Stimulated activated CD4-positive, alpha-beta T cell treated with anti-CD3 and anti-CD28 coated beads, TNF-alpha, amount 100 ng/mL, for 1 hour (primary cell): ENCODE data around the gene PUS1.

ENCODE experiments used
- DNase-seq, 3 donors: peaks; one replicate each; pipeline ENCODE4 v3.0.0-alpha.2; 2020; ENCODE audit warnings: low read depth in 3 of 3, low spot score in 1 of 3

Gene PUS1

DNA sequence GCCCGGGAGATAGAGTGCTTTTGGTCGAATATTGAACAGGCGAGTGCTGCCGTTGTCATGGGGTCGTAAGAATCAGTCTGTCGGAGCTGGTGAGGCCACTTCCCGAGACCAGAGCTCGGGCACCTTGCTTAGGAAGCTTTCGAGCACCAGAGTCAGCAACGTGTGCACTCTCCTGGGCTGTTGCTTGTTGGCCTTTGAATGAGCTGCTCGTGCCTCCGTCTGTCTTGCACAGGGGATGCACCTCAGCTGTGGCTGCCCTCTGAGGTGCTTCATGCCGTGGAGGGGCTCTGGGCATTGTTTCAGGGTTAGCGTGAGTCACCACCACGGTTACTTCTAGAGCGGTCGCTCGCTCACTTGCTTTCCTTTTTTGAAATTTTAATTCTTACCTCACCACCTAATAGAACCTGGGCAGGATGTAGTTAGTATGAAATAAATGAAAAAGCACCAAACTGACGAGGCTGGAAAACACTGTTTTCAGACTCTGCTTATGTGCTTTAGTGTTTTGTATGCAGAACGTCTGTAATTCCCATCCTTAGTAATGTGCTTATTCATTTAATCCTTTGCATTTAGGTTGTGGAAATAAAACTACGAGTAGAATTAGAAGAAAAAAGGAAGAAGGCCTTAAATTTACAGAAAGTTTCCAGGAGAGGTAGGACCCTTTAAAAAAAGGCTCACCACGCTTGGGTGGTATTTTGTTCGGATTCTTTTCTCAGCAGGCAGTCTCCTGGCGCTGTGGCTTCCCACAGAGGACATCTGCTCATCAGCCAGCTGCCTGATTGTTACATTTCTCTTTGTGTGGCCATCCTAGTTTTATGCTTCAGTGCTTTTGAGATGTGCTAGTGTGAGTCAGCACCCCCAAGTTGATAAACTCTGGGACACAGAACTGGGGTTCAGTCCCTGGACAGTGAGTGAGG, 61.2 kb downstream of the PUS1 start:
- DNase-seq, result no peak

DNA sequence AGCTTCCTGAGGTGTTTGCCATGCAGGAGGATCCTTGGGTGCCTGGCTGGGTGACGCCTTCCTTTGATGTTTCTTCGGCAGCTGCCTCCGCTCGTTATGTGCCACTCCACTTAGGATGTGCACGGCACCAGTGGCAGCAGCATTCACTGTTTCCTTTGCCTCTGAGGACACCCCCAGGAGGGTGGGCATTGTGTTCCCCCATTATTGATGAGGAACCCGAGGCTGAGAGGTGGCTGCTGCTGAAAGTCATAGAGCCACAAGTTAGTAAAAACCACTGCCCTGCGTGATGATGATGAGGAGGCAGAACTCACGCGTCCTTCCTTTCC, 61.9 kb downstream of the PUS1 start:
- DNase-seq, result no peak

DNA sequence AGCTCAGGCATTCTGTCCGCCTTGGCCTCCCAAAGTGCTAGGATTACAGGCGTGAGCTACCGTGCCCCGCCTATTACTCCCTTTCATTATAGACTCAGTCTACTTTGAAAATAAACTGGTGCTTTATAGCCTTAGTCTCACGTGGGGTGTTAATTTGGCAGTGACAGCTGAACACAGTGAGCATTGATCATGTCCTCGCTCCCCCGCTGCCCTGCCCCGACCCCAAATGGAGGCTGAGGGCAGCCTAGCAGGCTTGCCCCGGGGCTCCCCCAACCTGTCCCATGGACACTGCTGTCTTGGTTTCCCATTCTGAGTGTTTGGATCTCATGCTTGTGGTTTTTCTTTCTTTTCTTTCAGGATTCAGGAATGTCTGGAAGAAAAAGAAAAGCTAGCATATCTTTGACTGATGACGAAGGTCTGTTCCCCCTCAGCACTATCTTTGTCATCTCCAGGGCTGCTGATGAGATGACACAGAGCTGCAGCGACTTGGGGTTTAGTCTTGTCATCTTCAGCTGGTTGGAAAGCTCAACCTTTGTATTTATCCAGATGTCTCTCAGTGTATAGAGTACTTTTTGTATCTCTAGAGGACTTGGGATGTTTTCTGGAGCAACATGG, 62.8 kb downstream of the PUS1 start:
- no peak for DNase-seq

DNA sequence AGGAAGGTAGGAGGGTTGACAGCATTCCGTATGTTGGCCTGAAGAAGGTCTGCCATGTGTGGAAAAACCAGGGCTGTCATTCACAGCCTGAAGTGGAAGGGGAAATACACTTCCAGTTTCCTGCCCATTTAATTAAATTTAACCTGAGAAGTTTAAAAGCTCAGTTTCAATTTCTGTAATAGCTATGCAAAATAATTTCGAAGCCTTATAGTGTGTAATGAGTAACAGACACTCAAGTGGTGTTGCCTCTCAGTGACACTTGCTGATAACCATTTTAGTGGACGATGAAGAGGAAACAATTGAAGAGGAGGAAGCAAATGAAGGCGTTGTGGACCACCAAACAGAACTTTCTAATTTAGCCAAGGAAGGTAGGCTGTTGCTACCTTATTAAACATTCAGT, 65.5 kb downstream of the PUS1 start:
- no peak for DNase-seq
